NCI-H2107 treated with DMSO at 0.1 percent for 48 hours (cell line): Measurements from ENCODE around the gene ACOX3.
"Not testable (repeated sequence)": the region's sequence is repeated elsewhere in the genome, so short reads cannot be mapped to it uniquely, and the experiment has no call there.

ENCODE experiments used
- DNase-seq: peaks from one replicate; lab custom pipeline; 2025; ENCODE audit not compliant: unreplicated experiment; lab: John Stamatoyannopoulos, UW

ACOX3 gene

GRCh38 chr4:8407756-8408155 lies 32.8 kb downstream of the ACOX3 start:
- no peak for DNase-seq

GRCh38 chr4:8407316-8407715 lies 33.2 kb downstream of the ACOX3 start:
- no peak for DNase-seq

GRCh38 chr4:8406887-8407286 lies 33.6 kb downstream of the ACOX3 start:
- DNase-seq: not testable (repeated sequence)

DNA sequence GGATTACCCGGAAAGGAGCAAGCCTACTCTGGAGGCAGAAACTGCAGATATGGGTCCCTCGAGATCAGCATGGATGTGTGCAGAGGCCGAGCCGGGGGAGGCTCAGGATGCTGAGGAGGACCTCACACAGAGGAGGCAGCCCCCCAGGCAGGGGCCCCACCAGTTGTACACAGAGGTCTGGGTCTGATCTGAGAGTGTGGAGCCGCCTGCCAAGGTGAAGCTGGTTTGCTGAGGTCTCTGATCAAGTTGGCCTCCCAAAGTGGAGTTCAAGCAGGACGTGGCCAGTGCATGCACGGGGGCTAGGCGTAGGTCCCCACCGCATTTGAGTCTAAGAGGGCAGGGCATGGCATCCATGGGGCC lies 35.0 kb downstream of the ACOX3 start:
- no peak for DNase-seq

- DNase-seq: no peak
Observed at GRCh38 chr4:8404791-8405515, 35.6 kb downstream of the ACOX3 start.

GRCh38 chr4:8403976-8404375 lies 36.5 kb downstream of the ACOX3 start:
- no peak for DNase-seq

DNA sequence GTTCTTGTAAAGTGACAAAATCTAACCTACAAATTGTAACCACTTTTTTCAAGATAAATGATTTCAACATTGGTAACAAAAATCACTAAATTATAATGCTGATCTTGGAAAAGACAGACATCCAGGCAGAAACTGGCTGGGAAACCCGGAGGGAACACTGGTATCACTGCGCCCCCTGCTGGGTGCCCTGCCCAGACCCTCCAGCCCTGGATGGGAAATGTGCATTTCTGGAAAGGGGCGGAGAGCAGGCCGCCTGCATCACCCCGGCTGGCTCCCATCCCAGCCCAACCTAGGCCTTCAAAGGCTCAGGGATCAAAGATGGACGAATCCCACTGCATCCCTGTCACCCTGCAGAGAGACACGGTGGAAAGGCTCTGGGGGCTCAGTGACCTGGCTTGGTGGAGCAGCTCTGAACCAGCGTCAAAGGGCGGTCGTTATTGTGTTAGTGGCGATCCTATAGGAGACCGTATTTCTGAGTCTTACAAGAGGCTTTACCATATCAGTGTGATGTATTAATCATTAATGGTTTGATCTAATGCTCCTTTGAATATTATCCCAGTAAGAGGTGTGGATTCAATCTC lies 37.3 kb downstream of the ACOX3 start:
- DNase-seq: no peak

DNA sequence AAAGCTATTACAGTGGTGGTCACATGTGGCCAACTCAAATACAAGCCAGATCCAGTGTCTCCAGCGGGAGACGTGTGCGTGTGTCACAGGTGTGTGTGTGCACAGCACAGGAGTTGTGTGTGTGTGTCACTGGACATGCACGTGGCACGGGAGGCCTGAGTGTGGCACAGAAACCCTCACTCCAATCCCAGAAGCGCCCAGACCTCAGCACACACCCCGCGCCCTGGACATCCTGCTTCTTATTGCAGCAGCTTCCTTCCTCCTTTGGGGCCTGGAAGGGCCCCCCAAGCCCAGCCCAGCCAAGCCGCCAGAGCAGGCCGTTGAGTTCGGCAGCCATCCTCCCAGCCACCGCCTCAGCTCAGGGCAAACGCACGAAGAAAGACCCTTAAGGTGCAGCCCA lies 37.9 kb downstream of the ACOX3 start:
- DNase-seq: no peak

DNA sequence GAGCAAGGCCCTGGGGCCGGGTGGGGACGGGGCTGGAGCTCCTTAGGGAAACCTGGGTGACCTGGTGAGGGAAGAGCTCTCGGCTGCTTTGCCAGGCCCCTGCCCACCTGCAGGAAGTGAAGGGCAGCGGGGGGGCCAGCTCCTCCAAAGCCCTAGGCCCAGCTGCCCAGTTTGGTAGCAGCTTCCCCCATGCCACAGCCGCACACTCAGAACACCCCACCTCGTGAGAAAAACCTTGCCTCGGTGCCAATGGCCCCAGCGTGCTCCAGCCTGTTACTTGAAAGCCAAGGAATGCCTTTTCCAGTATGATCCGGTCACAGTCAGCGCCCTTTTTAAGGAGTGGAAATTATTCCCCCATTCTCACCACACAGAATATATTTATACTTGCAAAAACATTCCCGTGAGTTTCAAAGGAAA lies 38.3 kb downstream of the ACOX3 start:
- no peak for DNase-seq

GRCh38 chr4:8401665-8402064 lies 38.9 kb downstream of the ACOX3 start:
- no peak for DNase-seq

- no peak for DNase-seq
Observed at GRCh38 chr4:8400632-8401325, 39.7 kb downstream of the ACOX3 start.

DNA sequence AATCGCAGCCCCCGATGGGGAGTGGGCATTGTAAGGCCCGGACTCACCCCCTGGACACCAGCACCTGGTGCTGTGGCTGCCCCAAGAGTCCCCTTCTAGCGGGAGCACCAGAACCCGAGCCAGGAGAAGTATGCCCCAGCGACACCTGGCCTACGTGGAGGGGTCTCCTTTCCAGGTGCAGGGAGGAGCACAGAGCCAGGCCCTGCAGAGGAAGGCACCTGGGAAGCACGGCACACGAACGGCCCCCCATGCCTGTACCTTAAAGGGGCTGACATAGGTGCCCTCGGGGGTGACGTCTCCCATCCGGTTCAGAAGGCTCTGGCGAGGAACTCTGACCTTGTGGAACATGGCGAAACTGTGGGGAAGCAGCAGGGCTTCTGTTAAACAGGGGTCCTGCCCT lies 41.2 kb downstream of the ACOX3 start:
- DNase-seq: no peak

GRCh38 chr4:8398347-8398746 lies 42.2 kb downstream of the ACOX3 start:
- no peak for DNase-seq

- no peak for DNase-seq
Observed at GRCh38 chr4:8396762-8397406, 43.6 kb downstream of the ACOX3 start.

- DNase-seq: no peak
Observed at GRCh38 chr4:8395504-8396296, 44.8 kb downstream of the ACOX3 start.

DNA sequence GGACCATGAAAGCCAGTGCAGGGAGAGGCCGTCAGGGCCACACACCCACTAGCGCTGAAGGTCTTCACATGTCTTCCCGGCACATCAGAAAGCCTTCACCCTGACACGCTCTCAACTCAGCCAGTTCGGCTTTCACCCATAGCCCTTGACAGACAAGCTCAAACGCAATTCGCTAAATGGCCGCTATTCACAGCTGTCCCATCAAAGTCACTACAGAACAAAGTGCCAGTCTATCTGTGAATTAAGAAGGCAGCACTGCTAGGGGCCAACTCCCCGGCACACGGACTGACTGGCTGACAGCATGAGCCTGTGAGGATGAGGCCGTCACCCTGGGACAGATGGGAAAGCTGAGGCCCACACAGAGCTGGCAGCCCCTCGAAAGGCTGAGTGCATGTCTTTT lies 45.7 kb downstream of the ACOX3 start:
- no peak for DNase-seq

DNA sequence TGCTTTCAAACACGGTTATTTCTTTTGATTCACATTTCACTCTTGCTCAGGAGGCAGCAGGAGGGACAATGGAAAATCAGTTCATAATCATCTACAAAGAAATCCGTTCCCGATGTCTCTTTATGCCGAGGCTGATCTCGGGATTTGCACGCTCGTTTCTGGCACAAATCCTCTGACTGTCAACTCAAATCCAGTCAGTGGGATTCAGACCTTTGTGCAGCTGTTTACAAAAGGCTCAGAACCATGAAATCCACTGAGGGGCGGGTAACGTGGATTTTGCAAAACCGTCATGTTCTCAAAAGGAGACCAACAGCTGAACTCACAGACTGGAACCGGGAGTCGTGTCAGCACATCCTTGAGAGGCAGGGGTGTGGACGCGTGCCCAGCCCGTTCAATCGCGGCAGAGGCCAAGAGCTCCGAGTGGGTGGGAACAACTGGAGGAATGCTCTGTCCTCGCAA lies 46.4 kb downstream of the ACOX3 start:
- DNase-seq: no peak

DNA sequence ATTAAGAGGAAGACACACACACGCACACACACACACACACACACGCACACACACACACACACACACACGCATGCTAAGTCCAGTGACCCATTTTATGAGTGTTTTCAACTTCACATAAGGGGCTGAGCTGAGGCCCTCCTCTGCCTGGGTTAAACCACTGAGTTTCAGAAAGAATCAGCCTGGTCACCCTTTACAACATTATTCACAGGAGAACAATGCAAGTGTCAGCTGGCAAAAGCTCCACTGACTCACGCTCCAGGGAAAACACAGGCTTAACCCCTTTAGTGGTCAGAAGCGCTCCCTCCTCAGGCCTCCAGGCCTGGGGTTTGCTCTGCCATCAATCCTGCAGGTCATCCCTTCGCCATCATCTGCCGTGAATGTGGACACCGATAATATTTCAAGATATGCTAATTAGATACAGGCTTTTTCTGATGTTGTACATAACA lies 46.9 kb downstream of the ACOX3 start:
- DNase-seq: no peak

DNA sequence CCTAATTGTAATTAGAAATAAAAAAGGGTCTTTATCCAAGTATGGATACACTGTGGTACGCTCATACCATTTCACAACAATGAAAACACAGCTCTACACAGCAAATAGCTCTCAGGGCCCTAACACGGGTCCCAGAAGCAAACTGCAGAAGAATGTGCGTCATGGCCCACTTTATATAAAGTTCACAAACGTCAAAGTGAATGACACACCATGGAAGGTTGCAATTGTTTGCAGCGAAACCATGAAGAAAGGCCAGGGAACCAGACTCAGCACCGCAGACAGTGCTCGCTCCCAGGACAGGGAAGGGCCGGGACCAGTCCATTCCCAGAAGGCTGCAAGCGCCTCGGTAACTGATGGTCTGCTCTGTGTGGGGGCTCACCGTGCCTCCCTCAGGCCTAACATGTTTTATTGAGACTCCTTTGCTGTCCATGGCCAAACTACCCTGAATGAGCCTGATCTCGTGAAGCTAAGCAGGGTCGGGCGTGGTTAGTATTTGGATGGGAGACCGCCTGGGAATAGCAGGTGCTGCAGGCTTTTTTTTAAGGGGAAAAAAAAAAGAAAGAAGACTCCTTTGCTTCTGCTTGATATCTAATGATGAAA lies 47.8 kb downstream of the ACOX3 start:
- no peak for DNase-seq

DNA sequence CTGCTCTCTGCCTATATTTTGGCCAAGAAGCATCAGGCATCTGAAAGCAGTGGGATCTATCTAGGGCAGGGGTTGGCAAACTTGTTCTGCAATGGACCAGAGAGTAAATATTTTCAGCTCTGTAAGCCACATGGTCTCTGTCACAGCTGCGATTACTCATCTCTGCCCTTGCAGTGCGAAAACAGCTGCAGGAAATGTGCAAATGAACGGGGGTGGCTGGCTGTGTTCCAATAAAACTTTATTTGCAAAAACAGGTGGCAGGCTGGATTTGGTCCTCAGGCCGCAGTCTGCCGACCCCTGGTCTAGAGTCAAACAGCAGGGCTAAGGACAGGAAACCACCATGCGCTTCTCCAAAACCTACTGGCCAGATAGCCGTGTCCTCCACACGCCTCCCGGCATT lies 48.6 kb downstream of the ACOX3 start:
- DNase-seq: no peak

GRCh38 chr4:8391071-8391470 lies 49.5 kb downstream of the ACOX3 start:
- DNase-seq: no peak
